ENCODE measurements around the gene FOSL1. TPM values are rescaled to one million over a fixed set of nuclear protein-coding genes. Genes with fewer than 3 reads are reported as not detected.

FOSL1 gene
- total RNA-seq, 4 donors from 2014 or later = 3.2 to 47.2 (median 8.7) TPM; not detected in 1

DNA sequence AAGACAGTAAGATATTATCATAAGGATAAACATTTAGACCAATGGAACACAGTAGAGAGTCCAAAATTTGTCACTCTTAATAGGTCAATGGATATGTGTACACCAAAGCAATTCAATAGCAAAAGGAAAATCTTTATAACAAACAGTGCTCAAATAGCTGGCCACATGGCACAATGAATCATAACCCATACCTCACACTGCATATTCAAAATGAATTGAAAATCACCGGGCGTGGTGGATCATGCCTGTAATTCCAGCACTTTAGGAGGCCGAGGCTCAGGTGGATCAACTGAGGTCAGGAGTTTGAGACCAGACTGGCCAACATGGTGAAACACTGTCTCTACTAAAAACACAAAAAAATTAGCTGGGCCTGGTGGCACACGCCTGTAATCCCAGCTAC, 58.0 kb downstream of the FOSL1 start:
- no peaks in the 10 kb centered on the region for H3K4me1 ChIP-seq
- no peak for DNase-seq (ENCODE audit: extremely low spot score)
- intact Hi-C loops (cut with DNase I) = no loop called here
- 98% methylated on average over 4 of the region's 4 CpGs for WGBS
- TF ChIP-seq EP300 (IDR thresholded peaks at IDR 0.05) = no peak
- TF ChIP-seq, protein P1, sequence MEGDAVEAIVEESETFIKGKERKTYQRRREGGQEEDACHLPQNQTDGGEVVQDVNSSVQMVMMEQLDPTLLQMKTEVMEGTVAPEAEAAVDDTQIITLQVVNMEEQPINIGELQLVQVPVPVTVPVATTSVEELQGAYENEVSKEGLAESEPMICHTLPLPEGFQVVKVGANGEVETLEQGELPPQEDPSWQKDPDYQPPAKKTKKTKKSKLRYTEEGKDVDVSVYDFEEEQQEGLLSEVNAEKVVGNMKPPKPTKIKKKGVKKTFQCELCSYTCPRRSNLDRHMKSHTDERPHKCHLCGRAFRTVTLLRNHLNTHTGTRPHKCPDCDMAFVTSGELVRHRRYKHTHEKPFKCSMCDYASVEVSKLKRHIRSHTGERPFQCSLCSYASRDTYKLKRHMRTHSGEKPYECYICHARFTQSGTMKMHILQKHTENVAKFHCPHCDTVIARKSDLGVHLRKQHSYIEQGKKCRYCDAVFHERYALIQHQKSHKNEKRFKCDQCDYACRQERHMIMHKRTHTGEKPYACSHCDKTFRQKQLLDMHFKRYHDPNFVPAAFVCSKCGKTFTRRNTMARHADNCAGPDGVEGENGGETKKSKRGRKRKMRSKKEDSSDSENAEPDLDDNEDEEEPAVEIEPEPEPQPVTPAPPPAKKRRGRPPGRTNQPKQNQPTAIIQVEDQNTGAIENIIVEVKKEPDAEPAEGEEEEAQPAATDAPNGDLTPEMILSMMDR (IDR thresholded peaks at IDR 0.05) = no peak
- no peak for TF ChIP-seq POLR2A (IDR thresholded peaks at IDR 0.05; ENCODE audit: low read depth)
- no peak for TF ChIP-seq POLR2AphosphoS5 (IDR thresholded peaks at IDR 0.05)
- no peak overlapping the region for H3K27ac ChIP-seq (replicated peaks in 1 of 4)
- H3K27me3 ChIP-seq = no peaks in the 10 kb centered on the region
- H3K4me3 ChIP-seq = no peak overlapping the region
- no peaks in the 10 kb centered on the region for H3K36me3 ChIP-seq
- H3K9me3 ChIP-seq = no peaks in the 10 kb centered on the region

Other genes with a start within 250 kb of the FOSL1 start
- gene RELA, start 237.5 kb downstream of the FOSL1 start, total RNA-seq = 10 to 100 TPM; 51.5 to 84.6 (median 82.1) TPM
- 10 to 100 TPM; 66.4 to 77.1 (median 68.3) TPM for gene KAT5, start 188.1 kb downstream of the FOSL1 start, total RNA-seq
- gene RNASEH2C, start 179.6 kb downstream of the FOSL1 start, total RNA-seq = 100 to 1,000 TPM in 1 of 4 donors, 10 to 100 TPM in 3; 72.1 to 137 (median 80.9) TPM
- gene AP5B1, start 119.4 kb downstream of the FOSL1 start, total RNA-seq = 10 to 100 TPM; 15.0 to 28.0 (median 24.2) TPM
- gene OVOL1, start 113.3 kb downstream of the FOSL1 start, total RNA-seq = not detected
- under 1 TPM; 0.33 to 0.78 (median 0.41) TPM for gene SNX32, start 66.4 kb downstream of the FOSL1 start, total RNA-seq
- 100 to 1,000 TPM; 610 to 793 (median 738) TPM for gene CFL1, start 42.2 kb downstream of the FOSL1 start, total RNA-seq
- gene MUS81, start 40.0 kb downstream of the FOSL1 start, total RNA-seq = 10 to 100 TPM; 42.2 to 74.2 (median 58.3) TPM
- 100 to 1,000 TPM in 1 of 4 donors, 10 to 100 TPM in 3; 71.8 to 111 (median 82.2) TPM for gene EFEMP2, start 27.6 kb downstream of the FOSL1 start, total RNA-seq
- gene CTSW, start 20.6 kb downstream of the FOSL1 start, total RNA-seq = 1 to 10 TPM in 3 of 4 donors, under 1 TPM in 1; 0.83 to 2.7 (median 1.5) TPM
- gene FIBP, start 11.9 kb downstream of the FOSL1 start, total RNA-seq = 10 to 100 TPM; 33.2 to 74.3 (median 48.6) TPM
- gene CCDC85B, start 9.7 kb downstream of the FOSL1 start, total RNA-seq = 10 to 100 TPM; 63.5 to 99.5 (median 84.6) TPM
- 10 to 100 TPM; 18.2 to 56.0 (median 28.0) TPM for gene C11orf68, start 18.7 kb upstream of the FOSL1 start, total RNA-seq
- 100 to 1,000 TPM in 2 of 4 donors, 10 to 100 TPM in 2; 78.4 to 122 (median 101) TPM for gene DRAP1, start 19.0 kb upstream of the FOSL1 start, total RNA-seq
- not detected for gene TSGA10IP, start 45.1 kb upstream of the FOSL1 start, total RNA-seq
- gene SART1, start 61.3 kb upstream of the FOSL1 start, total RNA-seq = 10 to 100 TPM; 47.8 to 65.0 (median 58.7) TPM
- gene EIF1AD, start 101.8 kb upstream of the FOSL1 start, total RNA-seq = 10 to 100 TPM; 25.3 to 34.9 (median 28.2) TPM
- 10 to 100 TPM; 46.9 to 72.5 (median 57.9) TPM for gene BANF1, start 102.1 kb upstream of the FOSL1 start, total RNA-seq
- gene CST6, start 111.6 kb upstream of the FOSL1 start, total RNA-seq = not detected
- gene CATSPER1, start 126.1 kb upstream of the FOSL1 start, total RNA-seq = under 1 TPM in 1 of 4 donors, not detected in 3; 0.52 TPM
- 1 to 10 TPM in 3 of 4 donors, under 1 TPM in 1; 0.83 to 7.4 (median 3.3) TPM for gene GAL3ST3, start 148.8 kb upstream of the FOSL1 start, total RNA-seq
- gene SF3B2, start 152.0 kb upstream of the FOSL1 start, total RNA-seq = 100 to 1,000 TPM; 117 to 160 (median 137) TPM
- 10 to 100 TPM; 37.1 to 97.8 (median 54.3) TPM for gene PACS1, start 169.9 kb upstream of the FOSL1 start, total RNA-seq